ENCODE results near the gene CLOCK. TPM values are rescaled to one million over a fixed set of nuclear protein-coding genes. Genes with fewer than 3 reads are reported as not detected.

Gene CLOCK
- total and polyA plus RNA-seq, 12 donors: 6.1 to 40.7 (median 31.1) TPM

DNA sequence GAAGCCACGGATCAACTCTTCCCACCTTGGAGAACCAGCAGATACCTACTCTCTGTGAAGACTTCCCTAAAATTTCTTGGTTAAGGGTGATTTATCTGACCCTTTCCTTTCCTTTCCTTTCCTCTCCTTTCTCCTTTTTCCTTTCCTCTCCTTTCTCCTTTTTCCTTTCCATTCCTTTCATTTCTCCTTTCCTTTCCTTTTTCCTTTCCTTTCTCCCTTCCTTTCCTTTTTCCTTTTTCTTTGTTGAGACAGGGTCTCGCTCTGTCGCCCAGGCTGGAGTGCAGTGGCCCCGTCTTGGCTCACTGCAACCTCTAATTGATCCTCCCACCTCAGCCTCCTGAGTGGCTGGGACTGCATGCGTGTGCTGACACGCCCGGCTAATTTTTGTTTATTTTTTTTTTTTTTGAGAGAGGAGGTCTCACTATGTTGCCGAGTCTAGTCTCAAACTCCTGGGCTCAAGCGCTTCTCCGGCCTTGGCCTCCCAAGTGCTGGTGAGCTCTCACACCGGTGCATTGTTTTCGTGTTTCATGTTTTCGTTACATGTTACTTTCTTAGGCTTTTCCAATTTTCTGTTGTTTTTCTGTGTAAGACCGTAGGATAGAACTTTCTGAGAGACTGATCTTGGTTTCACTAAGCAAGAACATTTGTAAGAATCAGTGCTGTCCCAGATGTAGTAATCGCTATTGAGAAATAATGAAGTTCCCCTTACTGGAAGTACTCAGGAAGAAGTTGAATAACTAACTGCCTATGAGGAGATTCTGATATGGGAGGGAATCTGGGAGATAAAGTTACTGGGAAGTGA, 149.0 kb downstream of the CLOCK start:
- Histone ChIP-seq H3K4me3 (peak overlapping the region; percentile 62 to 99 (median 90)), H3K9me3 (no peaks in the 10 kb centered on the region), H3K27me3 (no peaks in the 10 kb centered on the region), H3K36me3 (peaks cover 0 to 38% (median 0%) of the 10 kb centered on the region in 9 donors), H3K27ac (peak overlapping the region in 9 of 10 donors; percentile 96 to 100 (median 98)), H3K4me1 (peaks cover 0 to 50% (median 34%) of the 10 kb centered on the region in 9 donors)
- 46 to 51% methylated on average over 15 of the region's 15 CpGs for WGBS, 2 donors
- intact Hi-C loops (cut with DNase I): loop anchor here in 8 of 10 donors (2.0 to 10.0 kb wide), 5 partner anchors 35 to 150 kb away; partner anchors contain the start of genes SRD5A3 (in 7 of the 8) and CLOCK (in 4 of the 8)
- DNase-seq (no peak), ATAC-seq (no peak)
- TF ChIP-seq CTCF (IDR thresholded peaks at IDR 0.05): no peak

- Histone ChIP-seq H3K36me3 (peaks cover 0 to 33% (median 0%) of the 10 kb centered on the region in 9 donors), H3K27me3 (no peaks in the 10 kb centered on the region), H3K9me3 (no peaks in the 10 kb centered on the region), H3K4me3 (peak overlapping the region; percentile 62 to 99 (median 90)), H3K27ac (peak overlapping the region in 9 of 10 donors; percentile 96 to 100 (median 98)), H3K4me1 (peaks cover 0 to 50% (median 34%) of the 10 kb centered on the region in 9 donors)
- DNase-seq: peak in 1 of 2 donors; percentile 24
- 8% methylated on average over 7 of the region's 7 CpGs for WGBS, 2 donors
- intact Hi-C loops (cut with DNase I): loop anchor here in 8 of 10 donors (2.0 to 10.0 kb wide), 5 partner anchors 35 to 150 kb away; partner anchors contain the start of genes SRD5A3 (in 7 of the 8) and CLOCK (in 4 of the 8)
- TF ChIP-seq CTCF (IDR thresholded peaks at IDR 0.05): no peak
- ATAC-seq: no peak
Observed at GRCh38 chr4:55397126-55397436, 149.6 kb downstream of the CLOCK start.

- DNase-seq (peak; percentile 50 to 60), ATAC-seq (peak; percentile 50 to 74 (median 63))
- H3K9me3 ChIP-seq: no peaks in the 10 kb centered on the region
- H3K4me1 ChIP-seq: peaks cover 0 to 48% (median 34%) of the 10 kb centered on the region in 9 donors
- peak overlapping the region; percentile 62 to 99 (median 90) for H3K4me3 ChIP-seq
- WGBS, 2 donors: 0% methylated on average over 41 of the region's 41 CpGs
- peak overlapping the region; percentile 91 to 100 (median 98) for H3K27ac ChIP-seq
- intact Hi-C loops (cut with DNase I): loop anchor here in 8 of 10 donors (2.0 to 10.0 kb wide), 5 partner anchors 34 to 151 kb away; partner anchors contain the start of genes SRD5A3 (in 7 of the 8) and CLOCK (in 4 of the 8)
- no peak for TF ChIP-seq CTCF (IDR thresholded peaks at IDR 0.05)
- peaks cover 0 to 28% (median 0%) of the 10 kb centered on the region in 9 donors for H3K36me3 ChIP-seq
- H3K27me3 ChIP-seq: no peaks in the 10 kb centered on the region
Observed at GRCh38 chr4:55396308-55397125, 150.2 kb downstream of the CLOCK start.
